GM12878 (cell line): ENCODE data around the gene SGSH. TPM values are rescaled to one million over a fixed set of nuclear protein-coding genes. Genes with fewer than 3 reads are reported as not detected.

ENCODE experiments used
- ATAC-seq: fragments of 200-7000 bp; cut with Tn5 transposase; 3 replicates; pipeline ENCODE4 v1.9.1; 2020; ENCODE audit warnings: mild to moderate bottlenecking, moderate library complexity
- BruUV-seq: library from RNA; stranded (reverse); fragments of 400-500 nt; replicated peaks from 2 replicates; lab custom pipeline; 2021; lab: Mats Ljungman, UMichigan
- CTCF ChIA-PET: fragments of 300-600 bp; sonication (Branson Sonifier 250); formaldehyde crosslinking; extraction: SDS; loops from one replicate; lab custom pipeline; 2021; ENCODE audit warnings: inconsistent platforms; lab: Yijun Ruan, JAX
- POLR2A ChIA-PET: fragments of 350-600 bp; formaldehyde crosslinking; extraction: SDS; loops from one replicate; lab custom pipeline; 2021; ENCODE audit warnings: inconsistent platforms; lab: Charles Lee
- RAD21 ChIA-PET: fragments of 300-600 bp; sonication (Branson Sonifier 250); formaldehyde crosslinking; loops from one replicate; lab custom pipeline; 2023; ENCODE audit warnings: antibody characterized with exemption; ENCODE audit not compliant: unreplicated experiment; lab: Charles Lee
- SMC1A ChIA-PET: fragments of 300-600 bp; sonication (Branson Sonifier 250); formaldehyde crosslinking; loops from one replicate; lab custom pipeline; 2023; ENCODE audit not compliant: unreplicated experiment, uncharacterized antibody; lab: Charles Lee
- DNase-seq: peaks from one replicate; pipeline ENCODE4 v3.0.0-alpha.2; 2011; ENCODE audit warnings: low read depth, low spot score
- FAIRE-seq: peaks from 3 replicates; lab custom pipeline; 2011; peaks lifted over from hg19 to GRCh38; lab: Jason Lieb, UNC
- H2AFZ ChIP-seq: 2 replicates; pipeline ENCODE4 v1.6.0; 2011; ENCODE audit warnings: low read depth, low read length, control low read depth; ENCODE audit not compliant: control insufficient read depth
- H3K27ac ChIP-seq: 2 replicates; pipeline ENCODE4 v1.5.1; 2011; ENCODE audit warnings: control low read depth; ENCODE audit not compliant: control insufficient read depth, insufficient read depth
- H3K27me3 ChIP-seq, 2 experiments: replicated peaks in 1 of 2; 2 replicates each; pipeline versions ENCODE4 v1.6.0 to v1.6.1; 2011; ENCODE audit warnings: low read length in 1 of 2; ENCODE audit not compliant: control insufficient read depth in 2 of 2, insufficient read depth in 2 of 2
- H3K36me3 ChIP-seq, 2 experiments: 2 replicates each; pipeline ENCODE4 v1.5.1; 2011; ENCODE audit warnings: low read length in 1 of 2; ENCODE audit not compliant: control insufficient read depth in 2 of 2, insufficient read depth in 2 of 2
- H3K4me1 ChIP-seq: 2 replicates; pipeline ENCODE4 v1.6.1; 2011; ENCODE audit warnings: mild to moderate bottlenecking, low read length, moderate library complexity, mixed read lengths; ENCODE audit not compliant: control insufficient read depth, insufficient read depth
- H3K4me2 ChIP-seq: 2 replicates; pipeline ENCODE4 v1.6.0; 2011; ENCODE audit warnings: control low read depth; ENCODE audit not compliant: control insufficient read depth, insufficient read depth
- H3K4me3 ChIP-seq: fragments of 200-600 bp; sonication (generic); 2 replicates; pipeline ENCODE4 v1.5.1; 2016
- H3K79me2 ChIP-seq: 2 replicates; pipeline ENCODE4 v1.6.0; 2011; ENCODE audit warnings: low read length; ENCODE audit not compliant: control insufficient read depth, insufficient read depth
- H3K9ac ChIP-seq: 2 replicates; pipeline ENCODE4 v1.8.0; 2011; ENCODE audit warnings: low read length, control low read depth, mixed read lengths; ENCODE audit not compliant: control insufficient read depth, insufficient read depth
- H3K9me3 ChIP-seq: replicated peaks from 3 replicates; pipeline ENCODE4 v1.5.1; 2011; ENCODE audit warnings: mild to moderate bottlenecking, low read length; ENCODE audit not compliant: control insufficient read depth, insufficient read depth
- H4K20me1 ChIP-seq: 2 replicates; pipeline ENCODE4 v1.6.0; 2011; ENCODE audit not compliant: control insufficient read depth, insufficient read depth
- BMI1 ChIP-seq: fragments of 450-650 bp; IDR thresholded peaks from 2 replicates; pipeline ENCODE4 v1.6.1; 2016; ENCODE audit warnings: mild to moderate bottlenecking, moderate library complexity, borderline replicate concordance
- CHD2 ChIP-seq: IDR thresholded peaks from 2 replicates; pipeline ENCODE4 v1.6.1; 2011; ENCODE audit warnings: low read depth, low read length, improper control_type of control experiment, borderline replicate concordance
- CHD4 ChIP-seq: fragments of 200-600 bp; sonication (generic); IDR thresholded peaks from 2 replicates; pipeline ENCODE4 v1.6.1; 2016; ENCODE audit warnings: mild to moderate bottlenecking
- EGR1 ChIP-seq, 2 experiments: IDR thresholded peaks; 1 replicate in 1 of 2; 2 replicates in 1 of 2; pipeline ENCODE4 v1.6.1; 2011 to 2012; ENCODE audit warnings: low read depth in 2 of 2, low read length in 2 of 2, borderline replicate concordance in 1 of 2, mild to moderate bottlenecking in 1 of 2, moderate library complexity in 1 of 2
- ETV6 ChIP-seq, 2 experiments: fragments of 450-650 bp in 1 of 2; IDR thresholded peaks in 1 of 2; conservative IDR thresholded peaks in 1 of 2; 2 replicates each; pipeline ENCODE4 v1.6.1; 2014; ENCODE audit warnings: antibody characterized with exemption in 1 of 2, borderline replicate concordance in 1 of 2, low read depth in 1 of 2, mild to moderate bottlenecking in 1 of 2, moderate library complexity in 1 of 2
- FOS ChIP-seq: IDR thresholded peaks from 3 replicates; pipeline ENCODE4 v1.6.1; 2011; ENCODE audit warnings: borderline replicate concordance; ENCODE audit not compliant: insufficient read length; ENCODE audit errors: extremely low read depth
- KDM1A ChIP-seq: fragments of 200-600 bp; sonication (generic); IDR thresholded peaks from 2 replicates; pipeline ENCODE4 v1.6.1; 2016; ENCODE audit warnings: borderline replicate concordance
- MTA3 ChIP-seq: IDR thresholded peaks from 2 replicates; pipeline ENCODE4 v1.6.1; 2012; ENCODE audit warnings: low read length, inconsistent platforms, borderline replicate concordance
- MYB ChIP-seq: fragments of 150-350 bp; IDR thresholded peaks from 2 replicates; pipeline ENCODE4 v1.6.1; 2014; ENCODE audit warnings: mild to moderate bottlenecking, low read depth, low read length, borderline replicate concordance
- NFIC ChIP-seq: IDR thresholded peaks from 2 replicates; pipeline ENCODE4 v1.6.1; 2012; ENCODE audit warnings: low read depth, mild to moderate bottlenecking, inconsistent platforms, low read length, moderate library complexity
- NFXL1 ChIP-seq: fragments of 450-650 bp; IDR thresholded peaks from 2 replicates; pipeline ENCODE4 v1.6.1; 2017; ENCODE audit warnings: antibody characterized with exemption, mild to moderate bottlenecking, borderline replicate concordance
- NR2C1 ChIP-seq: fragments of 450-650 bp; IDR thresholded peaks from 2 replicates; pipeline ENCODE4 v1.6.1; 2017; ENCODE audit warnings: antibody characterized with exemption, mild to moderate bottlenecking, moderate library complexity
- POLR2AphosphoS5 ChIP-seq: IDR thresholded peaks from 2 replicates; pipeline ENCODE4 v1.6.1; 2011; ENCODE audit warnings: mild to moderate bottlenecking, low read length, inconsistent platforms
- ZBED1 ChIP-seq: IDR thresholded peaks from 2 replicates; pipeline ENCODE4 v1.6.1; 2016; ENCODE audit warnings: borderline replicate concordance
- ZBTB33 ChIP-seq: fragments of 450-650 bp; IDR thresholded peaks from 2 replicates; pipeline ENCODE4 v1.6.1; 2017; ENCODE audit warnings: mild to moderate bottlenecking
- ZNF622 ChIP-seq: fragments of 450-650 bp; IDR thresholded peaks from 2 replicates; pipeline ENCODE4 v1.6.1; 2017; ENCODE audit warnings: mild to moderate bottlenecking, inconsistent platforms
- WGBS: methylation state at CpG from one replicate; pipeline ENCODE4 v1.1.6; 2016; ENCODE audit warnings: low lambda C conversion rate; ENCODE audit not compliant: insufficient replicate concordance, insufficient coverage; ENCODE audit errors: missing lambda C conversion rate; 5-methylcytosine and 5-hydroxymethylcytosine counted together
- in situ Hi-C: fragments of 300-500 bp; cut with MboI; formaldehyde crosslinking; loops from 9 replicates; pipeline ENCODE4 v1.14.3; 2018; ENCODE audit warnings: mixed read lengths
- intact Hi-C: fragments of 100-400 bp; cut with micrococcal nuclease; formaldehyde crosslinking; loops from one replicate; pipeline ENCODE4 v1.14.2; 2022; ENCODE audit not compliant: unreplicated experiment
- polyA plus RNA-seq, 11 experiments: library from polyadenylated mRNA; depleted of rRNA in 4 of 11; unstranded in 6 of 11; stranded (reverse) in 5 of 11; fragments of >200 nt; fragmentation: Nextera tagmentation in 4 of 11; fragmentation: Illumina TruSeq in 1 of 11; extraction: Ambion mirVana in 4 of 11; extraction: Trizol in 1 of 11; gene quantifications; 1 replicate in 1 of 11; 2 replicates in 10 of 11; pipeline versions ENCODE4 v1.2.1 to v1.2.3, GENCODE V29; 2011 to 2016; ENCODE audit warnings: inconsistent platforms in 2 of 11, missing spikeins in 2 of 11, low read depth in 1 of 11
- total RNA-seq, 4 experiments: library from RNA; depleted of rRNA in 3 of 4; stranded (reverse); fragments of >200 nt in 3 of 4; fragmentation: Illumina TruSeq in 1 of 4; extraction: Trizol in 1 of 4; gene quantifications; 2 replicates each; pipeline versions ENCODE4 v1.2.1 to v1.2.3, GENCODE V29; 2013 to 2021

Gene SGSH
- total and polyA plus RNA-seq, 10 of the 15 experiments (the other 5 are each of a cell fraction or from before 2014, with no cell fraction given), result 0.13 to 17.2 (median 6.0) TPM

DNA sequence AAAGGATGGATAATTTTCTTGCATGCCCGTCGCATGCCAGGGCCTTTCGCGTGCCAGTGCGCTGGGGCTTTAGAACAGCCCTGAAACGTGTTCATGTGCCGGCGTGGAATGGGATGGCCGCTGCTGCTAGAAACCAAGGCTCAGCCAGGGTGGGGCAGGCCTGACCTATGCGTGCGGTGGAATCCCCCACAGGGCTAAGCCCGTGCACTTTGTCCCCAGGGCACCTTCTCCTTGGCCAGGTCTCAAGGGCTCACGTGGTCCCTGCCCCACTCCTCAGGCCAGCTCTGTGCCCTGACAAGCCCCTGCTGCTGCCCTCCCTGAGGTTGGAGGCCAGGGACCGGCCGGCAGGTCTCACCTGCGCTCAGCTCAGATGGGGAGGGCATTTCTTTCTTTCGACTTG, 27.4 kb upstream of the SGSH start:
- H3K27ac ChIP-seq, result no peak overlapping the region
- no peak for TF ChIP-seq NFXL1
- TF ChIP-seq, all 136 proteins: peak for 0
- H3K4me1 ChIP-seq, result no peaks in the 10 kb centered on the region
- CTCF ChIA-PET, result no interaction called here
- in situ Hi-C loops (no loop called here), intact Hi-C loops (no loop called here)
- 75% methylated on average over 17 of the region's 17 CpGs for WGBS
- H3K36me3 ChIP-seq, result no peaks in the 10 kb centered on the region
- POLR2A ChIA-PET, result no interaction called here
- no peak overlapping the region for H3K4me3 ChIP-seq
- no peak for DNase-seq
- no peaks in the 10 kb centered on the region for H3K27me3 ChIP-seq
- ATAC-seq, result no peak
- H3K9ac ChIP-seq, result no peak overlapping the region
- no peaks in the 10 kb centered on the region for H3K79me2 ChIP-seq
- H2AFZ ChIP-seq, result no peak overlapping the region
- no peak for FAIRE-seq
- no peak overlapping the region for H3K4me2 ChIP-seq
- H3K9me3 ChIP-seq, result no peaks in the 10 kb centered on the region
- BruUV-seq, result no TSS peak
- SMC1A ChIA-PET, result interaction anchor here (1.0 kb wide), 1 partner anchor 12 kb away, joined by 3 read pairs; no protein-coding TSS in a partner anchor
- no peaks in the 10 kb centered on the region for H4K20me1 ChIP-seq
- RAD21 ChIA-PET, result no interaction called here

DNA sequence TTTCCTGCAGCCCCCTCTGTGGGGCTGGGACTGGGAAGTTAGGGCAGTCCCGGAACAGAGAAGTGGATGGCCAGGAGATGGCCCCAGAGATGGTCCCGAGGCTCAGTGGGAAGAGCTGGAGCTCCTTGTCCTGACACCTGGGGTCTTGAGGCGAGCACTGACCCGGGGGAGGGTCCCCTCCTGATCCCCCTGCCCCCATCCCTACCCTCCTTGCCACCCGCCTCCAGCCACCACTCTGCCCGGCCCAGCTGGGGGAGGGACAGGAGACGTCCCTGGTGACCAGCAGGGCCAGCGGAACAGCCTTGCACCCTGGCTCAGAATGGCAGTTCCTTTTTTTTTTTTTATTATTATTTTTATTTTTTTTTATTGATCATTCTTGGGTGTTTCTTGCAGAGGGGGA, 26.6 kb upstream of the SGSH start:
- H3K27me3 ChIP-seq, result no peaks in the 10 kb centered on the region
- SMC1A ChIA-PET, result no interaction called here
- no peak overlapping the region for H3K9ac ChIP-seq
- CTCF ChIA-PET, result no interaction called here
- intact Hi-C loops, result no loop called here
- no peaks in the 10 kb centered on the region for H4K20me1 ChIP-seq
- no peak for TF ChIP-seq ZBTB33
- TF ChIP-seq POLR2AphosphoS5, result no peak
- TF ChIP-seq CHD2, result no peak
- TF ChIP-seq CHD4, result no peak
- TF ChIP-seq ZBED1, result no peak
- TF ChIP-seq EGR1 (IDR thresholded peaks at IDR 0.05; ENCODE audit: borderline replicate concordance in 1 of 2, low read depth in 2 of 2, low read length in 2 of 2), result no peak
- TF ChIP-seq BMI1, result no peak
- no peak for TF ChIP-seq KDM1A
- no peak for TF ChIP-seq MYB
- no peak for TF ChIP-seq MTA3
- no peak for TF ChIP-seq FOS
- TF ChIP-seq ETV6 (conservative IDR thresholded peaks at IDR 0.05 in 1 of 2, IDR thresholded peaks at IDR 0.05 in 1 of 2; ENCODE audit: borderline replicate concordance in 1 of 2, low read depth in 1 of 2), result no peak
- TF ChIP-seq NR2C1, result no peak
- no peak for TF ChIP-seq ZNF622
- no peak for TF ChIP-seq NFIC
- no peaks in the 10 kb centered on the region for H3K36me3 ChIP-seq
- H3K9me3 ChIP-seq, result no peaks in the 10 kb centered on the region
- RAD21 ChIA-PET, result no interaction called here
- no peaks in the 10 kb centered on the region for H3K79me2 ChIP-seq
- no peak overlapping the region for H3K4me2 ChIP-seq
- no peak overlapping the region for H3K4me3 ChIP-seq
- no peak overlapping the region for H3K27ac ChIP-seq
- H2AFZ ChIP-seq, result no peak overlapping the region
- FAIRE-seq (no peak), ATAC-seq (no peak), DNase-seq (no peak)
- POLR2A ChIA-PET, result no interaction called here
- BruUV-seq, result no TSS peak
- WGBS, result 45% methylated on average over 8 of the region's 8 CpGs
- no peaks in the 10 kb centered on the region for H3K4me1 ChIP-seq
- in situ Hi-C loops, result no loop called here
